ENCODE results near the gene ANO1.

DNA sequence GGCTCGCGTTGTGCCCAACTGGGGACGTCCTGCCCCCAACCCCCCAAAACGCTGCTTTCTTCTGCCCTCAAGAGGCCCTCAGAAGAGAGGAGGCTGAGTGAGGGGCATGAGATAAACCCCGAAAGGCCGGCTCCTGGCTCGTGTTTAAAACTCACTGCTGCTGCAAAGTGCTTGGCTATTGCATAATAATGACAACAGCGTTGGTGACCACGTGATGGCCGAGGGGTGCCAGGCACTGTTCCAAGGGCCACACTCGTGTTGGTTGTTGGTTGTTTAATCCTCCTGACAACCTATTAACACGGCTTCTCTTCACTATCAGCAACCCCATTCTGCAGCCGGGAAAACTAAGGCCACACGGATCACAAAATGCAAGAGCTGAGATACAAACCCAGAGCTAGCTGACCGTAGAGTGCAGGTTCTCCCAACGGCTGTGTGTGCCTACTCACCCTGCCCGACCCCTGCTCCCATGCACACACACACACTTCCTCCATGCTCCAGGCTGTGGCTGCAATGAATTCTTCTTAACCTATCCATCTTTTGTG lies 51.0 kb downstream of the ANO1 start:
- no peak for TF ChIP-seq CTCF (IDR thresholded peaks at IDR 0.05)
- TF ChIP-seq POLR2A (IDR thresholded peaks at IDR 0.05): no peak
